DND-41 (cell line): ENCODE measurements around the gene NUP153.

Source experiments
- EZH2 ChIP-seq: IDR thresholded peaks from 3 replicates; pipeline ENCODE4 v1.6.1; 2012; ENCODE audit warnings: borderline replicate concordance, low read depth, mild to moderate bottlenecking, moderate library complexity, low read length, inconsistent platforms; ENCODE audit not compliant: severe bottlenecking
- TF ChIP-seq, protein P1 (sequence below): IDR thresholded peaks from 2 replicates; pipeline ENCODE4 v1.5.1; 2012; ENCODE audit warnings: borderline replicate concordance, low read length, moderate library complexity, mild to moderate bottlenecking; ENCODE audit not compliant: poor library complexity, severe bottlenecking; ENCODE audit errors: extremely low read depth

DNA sequence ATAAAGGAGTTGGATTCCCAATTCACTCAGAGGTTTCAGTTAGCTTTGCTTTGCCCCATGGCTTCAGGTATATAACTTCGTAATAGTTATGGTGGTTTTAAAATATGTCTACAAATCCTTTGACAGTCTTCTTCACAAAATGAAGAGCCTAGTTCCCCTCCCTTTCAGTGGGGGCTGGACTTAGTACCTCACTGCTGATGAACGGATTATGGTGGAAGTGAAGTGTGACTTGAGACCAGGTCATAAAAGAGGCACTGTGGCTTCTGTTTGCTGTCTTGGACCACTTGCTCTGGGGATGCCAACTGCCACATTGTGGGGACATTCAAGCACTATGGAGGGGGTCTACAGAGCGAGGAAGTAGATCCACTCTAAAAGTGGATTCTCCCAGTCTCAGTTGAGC lies 47.5 kb upstream of the NUP153 start:
- TF ChIP-seq, protein P1, sequence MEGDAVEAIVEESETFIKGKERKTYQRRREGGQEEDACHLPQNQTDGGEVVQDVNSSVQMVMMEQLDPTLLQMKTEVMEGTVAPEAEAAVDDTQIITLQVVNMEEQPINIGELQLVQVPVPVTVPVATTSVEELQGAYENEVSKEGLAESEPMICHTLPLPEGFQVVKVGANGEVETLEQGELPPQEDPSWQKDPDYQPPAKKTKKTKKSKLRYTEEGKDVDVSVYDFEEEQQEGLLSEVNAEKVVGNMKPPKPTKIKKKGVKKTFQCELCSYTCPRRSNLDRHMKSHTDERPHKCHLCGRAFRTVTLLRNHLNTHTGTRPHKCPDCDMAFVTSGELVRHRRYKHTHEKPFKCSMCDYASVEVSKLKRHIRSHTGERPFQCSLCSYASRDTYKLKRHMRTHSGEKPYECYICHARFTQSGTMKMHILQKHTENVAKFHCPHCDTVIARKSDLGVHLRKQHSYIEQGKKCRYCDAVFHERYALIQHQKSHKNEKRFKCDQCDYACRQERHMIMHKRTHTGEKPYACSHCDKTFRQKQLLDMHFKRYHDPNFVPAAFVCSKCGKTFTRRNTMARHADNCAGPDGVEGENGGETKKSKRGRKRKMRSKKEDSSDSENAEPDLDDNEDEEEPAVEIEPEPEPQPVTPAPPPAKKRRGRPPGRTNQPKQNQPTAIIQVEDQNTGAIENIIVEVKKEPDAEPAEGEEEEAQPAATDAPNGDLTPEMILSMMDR = no peak
- TF ChIP-seq EZH2 = no peak
